ENCODE measurements around the gene APOB. TPM values are rescaled to one million over a fixed set of nuclear protein-coding genes. Genes with fewer than 3 reads are reported as not detected.

The APOB gene
- total and polyA plus RNA-seq, 2 of the 13 experiments (the other 11 are each of a cell fraction or from before 2014, with no cell fraction given), result 1,569 to 2,515 TPM

DNA sequence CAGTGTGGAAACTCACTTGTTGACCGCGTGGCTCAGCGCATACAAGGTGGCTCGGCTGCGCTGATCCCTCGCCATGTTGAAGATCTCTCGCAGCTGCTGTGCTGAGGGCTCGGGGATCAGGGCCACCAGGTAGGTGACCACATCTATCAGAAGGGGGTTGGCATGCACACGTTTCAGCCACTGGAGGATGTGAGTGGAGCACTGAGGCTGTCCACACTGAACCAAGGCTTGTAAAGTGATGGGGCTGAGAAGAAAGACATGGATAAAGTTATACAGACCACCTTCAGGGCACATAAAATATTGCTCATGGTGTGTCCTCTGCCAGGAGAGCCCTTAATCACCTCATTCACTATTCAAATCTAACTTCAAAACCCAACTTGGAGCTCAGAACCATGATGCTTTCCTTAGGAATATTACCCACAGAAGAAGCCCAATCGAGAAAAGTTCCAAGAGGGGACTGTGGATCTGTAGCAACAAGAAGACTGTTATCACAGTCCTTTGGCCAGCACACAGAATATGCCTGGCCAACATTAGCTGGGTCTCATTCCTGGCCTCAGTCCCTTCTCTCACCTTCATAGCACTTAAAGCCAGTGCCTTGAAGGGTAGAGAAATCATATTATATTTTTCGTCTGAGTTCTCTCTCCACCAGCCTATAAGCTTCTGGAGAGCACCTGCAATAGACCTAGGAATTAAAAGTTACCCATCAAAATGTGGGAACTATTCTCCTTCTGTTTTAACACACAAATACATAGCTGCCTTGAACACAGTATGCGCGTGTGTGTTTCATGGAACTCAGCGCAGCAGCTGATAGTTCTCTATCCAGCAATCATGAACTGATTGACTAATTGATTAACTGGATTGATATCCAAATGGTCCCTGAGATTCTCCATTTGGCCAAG, 11.3 kb downstream of the APOB start (continued):
- TF ChIP-seq, protein P1, sequence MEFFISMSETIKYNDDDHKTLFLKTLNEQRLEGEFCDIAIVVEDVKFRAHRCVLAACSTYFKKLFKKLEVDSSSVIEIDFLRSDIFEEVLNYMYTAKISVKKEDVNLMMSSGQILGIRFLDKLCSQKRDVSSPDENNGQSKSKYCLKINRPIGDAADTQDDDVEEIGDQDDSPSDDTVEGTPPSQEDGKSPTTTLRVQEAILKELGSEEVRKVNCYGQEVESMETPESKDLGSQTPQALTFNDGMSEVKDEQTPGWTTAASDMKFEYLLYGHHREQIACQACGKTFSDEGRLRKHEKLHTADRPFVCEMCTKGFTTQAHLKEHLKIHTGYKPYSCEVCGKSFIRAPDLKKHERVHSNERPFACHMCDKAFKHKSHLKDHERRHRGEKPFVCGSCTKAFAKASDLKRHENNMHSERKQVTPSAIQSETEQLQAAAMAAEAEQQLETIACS (CRISPR knock-in tag; IDR thresholded peaks at IDR 0.05), result no peak; the same call in 1 of the 2 replicates
- TF ChIP-seq CHD4 (IDR thresholded peaks at IDR 0.05; ENCODE audit: borderline replicate concordance, low read length) (no peak), FOXA1 (IDR thresholded peaks at IDR 0.05) (no peak), FOXA1 (CRISPR knock-in tag; IDR thresholded peaks at IDR 0.05) (no peak), ZNF317 (CRISPR knock-in tag; IDR thresholded peaks at IDR 0.05) (no peak), HNF4A (CRISPR knock-in tag; IDR thresholded peaks at IDR 0.05) (no peak), NR3C1 (CRISPR knock-in tag; IDR thresholded peaks at IDR 0.05) (no peak), ZFP62 (CRISPR knock-in tag; IDR thresholded peaks at IDR 0.05) (no peak), PRMT3 (CRISPR knock-in tag; IDR thresholded peaks at IDR 0.05; ENCODE audit: borderline replicate concordance, low read depth) (peak; percentile 59; the same call in 1 of the 2 replicates), PITX1 (CRISPR knock-in tag; IDR thresholded peaks at IDR 0.05) (no peak), TAF15 (IDR thresholded peaks at IDR 0.05; ENCODE audit: low read depth, low read length, poor library complexity, severe bottlenecking) (no peak), BRD4 (CRISPR knock-in tag; IDR thresholded peaks at IDR 0.05) (no peak), RNF2 (conservative IDR thresholded peaks at IDR 0.05; ENCODE audit: low read depth) (no peak), ZNF430 (CRISPR knock-in tag; IDR thresholded peaks at IDR 0.05) (no peak), ZNF841 (CRISPR knock-in tag; IDR thresholded peaks at IDR 0.05; ENCODE audit: borderline replicate concordance) (no peak), IRX3 (CRISPR knock-in tag; IDR thresholded peaks at IDR 0.05; ENCODE audit: borderline replicate concordance, low read depth) (no peak), HOXA5 (CRISPR knock-in tag; IDR thresholded peaks at IDR 0.05) (peak; percentile 59; the same call in 1 of the 2 replicates), PHF8 (CRISPR knock-in tag; IDR thresholded peaks at IDR 0.05) (0 out of 2 replicates have a peak, but pooled peaks have one; percentile 22), ZNF333 (CRISPR knock-in tag; IDR thresholded peaks at IDR 0.05; ENCODE audit: borderline replicate concordance) (no peak), MYC (CRISPR knock-in tag; IDR thresholded peaks at IDR 0.05; ENCODE audit: borderline replicate concordance) (no peak), NR2F1 (CRISPR knock-in tag; IDR thresholded peaks at IDR 0.05) (0 out of 4 replicates have a peak, but pooled peaks of 1 of the 2 experiments have one; percentile 23)
- TF ChIP-seq, protein P2, sequence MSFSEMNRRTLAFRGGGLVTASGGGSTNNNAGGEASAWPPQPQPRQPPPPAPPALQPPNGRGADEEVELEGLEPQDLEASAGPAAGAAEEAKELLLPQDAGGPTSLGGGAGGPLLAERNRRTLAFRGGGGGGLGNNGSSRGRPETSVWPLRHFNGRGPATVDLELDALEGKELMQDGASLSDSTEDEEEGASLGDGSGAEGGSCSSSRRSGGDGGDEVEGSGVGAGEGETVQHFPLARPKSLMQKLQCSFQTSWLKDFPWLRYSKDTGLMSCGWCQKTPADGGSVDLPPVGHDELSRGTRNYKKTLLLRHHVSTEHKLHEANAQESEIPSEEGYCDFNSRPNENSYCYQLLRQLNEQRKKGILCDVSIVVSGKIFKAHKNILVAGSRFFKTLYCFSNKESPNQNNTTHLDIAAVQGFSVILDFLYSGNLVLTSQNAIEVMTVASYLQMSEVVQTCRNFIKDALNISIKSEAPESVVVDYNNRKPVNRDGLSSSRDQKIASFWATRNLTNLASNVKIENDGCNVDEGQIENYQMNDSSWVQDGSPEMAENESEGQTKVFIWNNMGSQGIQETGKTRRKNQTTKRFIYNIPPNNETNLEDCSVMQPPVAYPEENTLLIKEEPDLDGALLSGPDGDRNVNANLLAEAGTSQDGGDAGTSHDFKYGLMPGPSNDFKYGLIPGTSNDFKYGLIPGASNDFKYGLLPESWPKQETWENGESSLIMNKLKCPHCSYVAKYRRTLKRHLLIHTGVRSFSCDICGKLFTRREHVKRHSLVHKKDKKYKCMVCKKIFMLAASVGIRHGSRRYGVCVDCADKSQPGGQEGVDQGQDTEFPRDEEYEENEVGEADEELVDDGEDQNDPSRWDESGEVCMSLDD (CRISPR knock-in tag; IDR thresholded peaks at IDR 0.05; ENCODE audit: borderline replicate concordance), result no peak
- TF ChIP-seq, protein P3, sequence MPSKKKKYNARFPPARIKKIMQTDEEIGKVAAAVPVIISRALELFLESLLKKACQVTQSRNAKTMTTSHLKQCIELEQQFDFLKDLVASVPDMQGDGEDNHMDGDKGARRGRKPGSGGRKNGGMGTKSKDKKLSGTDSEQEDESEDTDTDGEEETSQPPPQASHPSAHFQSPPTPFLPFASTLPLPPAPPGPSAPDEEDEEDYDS (CRISPR knock-in tag; IDR thresholded peaks at IDR 0.05), result no peak
- TF ChIP-seq, protein P4, sequence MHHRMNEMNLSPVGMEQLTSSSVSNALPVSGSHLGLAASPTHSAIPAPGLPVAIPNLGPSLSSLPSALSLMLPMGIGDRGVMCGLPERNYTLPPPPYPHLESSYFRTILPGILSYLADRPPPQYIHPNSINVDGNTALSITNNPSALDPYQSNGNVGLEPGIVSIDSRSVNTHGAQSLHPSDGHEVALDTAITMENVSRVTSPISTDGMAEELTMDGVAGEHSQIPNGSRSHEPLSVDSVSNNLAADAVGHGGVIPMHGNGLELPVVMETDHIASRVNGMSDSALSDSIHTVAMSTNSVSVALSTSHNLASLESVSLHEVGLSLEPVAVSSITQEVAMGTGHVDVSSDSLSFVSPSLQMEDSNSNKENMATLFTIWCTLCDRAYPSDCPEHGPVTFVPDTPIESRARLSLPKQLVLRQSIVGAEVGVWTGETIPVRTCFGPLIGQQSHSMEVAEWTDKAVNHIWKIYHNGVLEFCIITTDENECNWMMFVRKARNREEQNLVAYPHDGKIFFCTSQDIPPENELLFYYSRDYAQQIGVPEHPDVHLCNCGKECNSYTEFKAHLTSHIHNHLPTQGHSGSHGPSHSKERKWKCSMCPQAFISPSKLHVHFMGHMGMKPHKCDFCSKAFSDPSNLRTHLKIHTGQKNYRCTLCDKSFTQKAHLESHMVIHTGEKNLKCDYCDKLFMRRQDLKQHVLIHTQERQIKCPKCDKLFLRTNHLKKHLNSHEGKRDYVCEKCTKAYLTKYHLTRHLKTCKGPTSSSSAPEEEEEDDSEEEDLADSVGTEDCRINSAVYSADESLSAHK (CRISPR knock-in tag; IDR thresholded peaks at IDR 0.05; ENCODE audit: borderline replicate concordance), result no peak

Data from HepG2 (cell line).